ENCODE measurements around the gene GABRD. TPM values are rescaled to one million over a fixed set of nuclear protein-coding genes. Genes with fewer than 3 reads are reported as not detected.

Gene GABRD
- total and polyA plus RNA-seq, 2 of the 13 experiments (the other 11 are each of a cell fraction or from before 2014, with no cell fraction given), result not detected

DNA sequence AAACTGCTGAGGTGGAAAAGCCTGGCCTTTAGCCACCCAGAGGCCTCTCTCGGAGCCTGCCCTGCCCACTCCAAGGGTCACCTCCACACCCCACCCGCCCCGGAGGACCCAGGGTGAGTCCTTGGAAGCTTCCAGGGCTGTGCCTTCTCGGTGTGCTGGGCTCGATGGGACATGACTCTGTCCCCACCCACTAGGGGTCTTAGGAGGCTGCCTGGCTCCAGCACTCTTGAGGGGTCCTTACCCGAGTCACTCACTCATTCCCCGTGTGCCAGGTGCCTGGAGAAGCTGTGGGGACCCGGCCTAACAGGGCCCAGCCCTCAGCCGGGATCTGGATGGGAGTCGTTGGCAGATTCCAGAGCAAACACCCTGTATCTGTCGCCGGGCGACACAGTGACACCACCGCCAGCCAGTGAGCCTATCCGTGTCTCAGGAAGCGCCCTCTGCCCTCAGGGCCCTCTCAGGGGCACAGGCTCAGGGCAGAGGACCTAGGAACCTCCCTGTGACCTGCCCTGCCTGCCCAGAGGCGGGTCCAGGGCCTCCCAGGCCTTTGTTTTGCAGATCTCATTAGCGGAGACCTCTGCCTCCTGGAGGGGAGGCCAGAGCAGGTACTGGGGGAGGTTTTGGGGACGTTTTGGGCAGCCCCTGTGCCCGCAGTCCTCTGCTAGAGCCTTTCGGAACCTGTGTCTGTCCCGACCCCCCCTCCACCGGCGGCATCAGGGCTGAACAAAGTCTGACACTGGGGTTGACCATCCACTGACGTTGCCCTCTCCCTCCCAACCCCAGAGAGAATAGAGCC, 28.0 kb downstream of the GABRD start (continued):
- TF ChIP-seq STAT6 (CRISPR knock-in tag; IDR thresholded peaks at IDR 0.05; ENCODE audit: borderline replicate concordance), result no peak
- no peak for TF ChIP-seq CERS6 (CRISPR knock-in tag; IDR thresholded peaks at IDR 0.05)
- TF ChIP-seq ZSCAN21 (CRISPR knock-in tag; IDR thresholded peaks at IDR 0.05; ENCODE audit: borderline replicate concordance), result 0 out of 2 replicates have a peak, but pooled peaks have one; percentile 11
- no peak for TF ChIP-seq ZNF484 (CRISPR knock-in tag; IDR thresholded peaks at IDR 0.05; ENCODE audit: borderline replicate concordance, low read depth)
- TF ChIP-seq HCFC1 (IDR thresholded peaks at IDR 0.05; ENCODE audit: low read depth, low read length), result no peak
- TF ChIP-seq ZNF296 (CRISPR knock-in tag; conservative IDR thresholded peaks at IDR 0.05), result no peak
- TF ChIP-seq, protein P1, sequence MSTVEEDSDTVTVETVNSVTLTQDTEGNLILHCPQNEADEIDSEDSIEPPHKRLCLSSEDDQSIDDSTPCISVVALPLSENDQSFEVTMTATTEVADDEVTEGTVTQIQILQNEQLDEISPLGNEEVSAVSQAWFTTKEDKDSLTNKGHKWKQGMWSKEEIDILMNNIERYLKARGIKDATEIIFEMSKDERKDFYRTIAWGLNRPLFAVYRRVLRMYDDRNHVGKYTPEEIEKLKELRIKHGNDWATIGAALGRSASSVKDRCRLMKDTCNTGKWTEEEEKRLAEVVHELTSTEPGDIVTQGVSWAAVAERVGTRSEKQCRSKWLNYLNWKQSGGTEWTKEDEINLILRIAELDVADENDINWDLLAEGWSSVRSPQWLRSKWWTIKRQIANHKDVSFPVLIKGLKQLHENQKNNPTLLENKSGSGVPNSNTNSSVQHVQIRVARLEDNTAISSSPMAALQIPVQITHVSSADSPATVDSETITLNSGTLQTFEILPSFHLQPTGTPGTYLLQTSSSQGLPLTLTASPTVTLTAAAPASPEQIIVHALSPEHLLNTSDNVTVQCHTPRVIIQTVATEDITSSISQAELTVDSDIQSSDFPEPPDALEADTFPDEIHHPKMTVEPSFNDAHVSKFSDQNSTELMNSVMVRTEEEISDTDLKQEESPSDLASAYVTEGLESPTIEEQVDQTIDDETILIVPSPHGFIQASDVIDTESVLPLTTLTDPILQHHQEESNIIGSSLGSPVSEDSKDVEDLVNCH (CRISPR knock-in tag; IDR thresholded peaks at IDR 0.05), result no peak
- TF ChIP-seq, protein P2, sequence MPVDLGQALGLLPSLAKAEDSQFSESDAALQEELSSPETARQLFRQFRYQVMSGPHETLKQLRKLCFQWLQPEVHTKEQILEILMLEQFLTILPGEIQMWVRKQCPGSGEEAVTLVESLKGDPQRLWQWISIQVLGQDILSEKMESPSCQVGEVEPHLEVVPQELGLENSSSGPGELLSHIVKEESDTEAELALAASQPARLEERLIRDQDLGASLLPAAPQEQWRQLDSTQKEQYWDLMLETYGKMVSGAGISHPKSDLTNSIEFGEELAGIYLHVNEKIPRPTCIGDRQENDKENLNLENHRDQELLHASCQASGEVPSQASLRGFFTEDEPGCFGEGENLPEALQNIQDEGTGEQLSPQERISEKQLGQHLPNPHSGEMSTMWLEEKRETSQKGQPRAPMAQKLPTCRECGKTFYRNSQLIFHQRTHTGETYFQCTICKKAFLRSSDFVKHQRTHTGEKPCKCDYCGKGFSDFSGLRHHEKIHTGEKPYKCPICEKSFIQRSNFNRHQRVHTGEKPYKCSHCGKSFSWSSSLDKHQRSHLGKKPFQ (CRISPR knock-in tag; IDR thresholded peaks at IDR 0.05; ENCODE audit: insufficient replicate concordance), result no peak
- TF ChIP-seq ATF4 (CRISPR knock-in tag; IDR thresholded peaks at IDR 0.05), result no peak
- TF ChIP-seq CBX1 (IDR thresholded peaks at IDR 0.05; ENCODE audit: low read depth), result no peak
- no peak for TF ChIP-seq MXD1 (CRISPR knock-in tag; IDR thresholded peaks at IDR 0.05)
- no peak for TF ChIP-seq ZNF205 (CRISPR knock-in tag; IDR thresholded peaks at IDR 0.05)
- TF ChIP-seq ARID4A (CRISPR knock-in tag; IDR thresholded peaks at IDR 0.05; ENCODE audit: borderline replicate concordance), result peak; percentile 29; the same call in 1 of the 2 replicates

Measured in HepG2 (cell line).